Stimulated activated CD4-positive, alpha-beta T cell treated with anti-CD3 and anti-CD28 coated beads, Interleukin-12 subunit alpha, Interleukin-12 subunit beta, amount 100 ng/mL, for 24 hours (primary cell): ENCODE results near the gene MYO7A.

ENCODE experiments used
- DNase-seq, 2 experiments: peaks; one replicate each; pipeline ENCODE4 v3.0.0-alpha.2; 2020; ENCODE audit warnings: low read depth in 2 of 2

Gene MYO7A

GRCh38 chr11:77166021-77166420 lies 38.0 kb downstream of the MYO7A start:
- DNase-seq, result no peak

- DNase-seq, result no peak
Measured at GRCh38 chr11:77167111-77167626, 39.1 kb downstream of the MYO7A start.

- DNase-seq, result no peak
Measured at GRCh38 chr11:77167791-77168190, 39.7 kb downstream of the MYO7A start.

- no peak for DNase-seq
Measured at GRCh38 chr11:77170107-77170506, 42.1 kb downstream of the MYO7A start.

- DNase-seq, result no peak
Measured at GRCh38 chr11:77171254-77171653, 43.2 kb downstream of the MYO7A start.

GRCh38 chr11:77171885-77172665 lies 44.0 kb downstream of the MYO7A start:
- DNase-seq, result no peak

- DNase-seq, result no peak
Measured at GRCh38 chr11:77172666-77172982, 44.6 kb downstream of the MYO7A start.

- no peak for DNase-seq
Measured at GRCh38 chr11:77173494-77173893, 45.4 kb downstream of the MYO7A start.

GRCh38 chr11:77174559-77174958 lies 46.5 kb downstream of the MYO7A start:
- DNase-seq, result no peak

GRCh38 chr11:77175021-77175842 lies 47.2 kb downstream of the MYO7A start:
- DNase-seq, result no peak

GRCh38 chr11:77175869-77176539 lies 48.0 kb downstream of the MYO7A start:
- no peak for DNase-seq

- DNase-seq, result no peak
Measured at GRCh38 chr11:77176996-77177395, 49.0 kb downstream of the MYO7A start.

GRCh38 chr11:77178150-77178549 lies 50.1 kb downstream of the MYO7A start:
- no peak for DNase-seq

GRCh38 chr11:77179048-77179447 lies 51.0 kb downstream of the MYO7A start:
- no peak for DNase-seq

- DNase-seq, result no peak
Measured at GRCh38 chr11:77179681-77180080, 51.6 kb downstream of the MYO7A start.

GRCh38 chr11:77180346-77180745 lies 52.3 kb downstream of the MYO7A start:
- DNase-seq, result no peak

- DNase-seq, result no peak
Measured at GRCh38 chr11:77181226-77181625, 53.2 kb downstream of the MYO7A start.

- no peak for DNase-seq
Measured at GRCh38 chr11:77181799-77182541, 53.9 kb downstream of the MYO7A start.

GRCh38 chr11:77182542-77183430 lies 54.7 kb downstream of the MYO7A start:
- DNase-seq, result no peak

GRCh38 chr11:77183431-77183984 lies 55.5 kb downstream of the MYO7A start:
- no peak for DNase-seq
